Measurements from ENCODE around the gene AP3M1. TPM values are rescaled to one million over a fixed set of nuclear protein-coding genes. Genes with fewer than 3 reads are reported as not detected.

Gene AP3M1
- total RNA-seq, 1 experiment from 2014 or later = 59.4 TPM

DNA sequence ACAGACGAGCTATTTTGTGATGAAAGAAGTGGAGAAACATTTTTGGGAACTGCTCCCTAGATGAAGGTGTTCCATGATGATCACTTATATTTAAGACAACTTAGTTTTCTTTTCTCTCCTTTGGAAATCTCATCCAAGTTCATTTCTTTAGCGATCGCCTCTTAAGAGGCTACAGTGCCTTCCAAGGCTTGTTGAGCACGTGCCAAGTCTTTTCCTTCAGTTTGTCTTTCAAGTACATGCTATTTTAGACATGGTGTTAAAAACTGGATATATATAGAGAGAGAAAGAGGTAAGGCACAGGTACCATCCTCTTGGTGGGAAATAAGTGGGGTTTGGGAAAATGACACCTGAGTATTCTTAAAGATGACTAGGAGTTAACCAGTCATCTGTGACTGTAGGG is 3.0 kb upstream of the AP3M1 start:
- Histone ChIP-seq H3K4me3 (no peak overlapping the region), H3K9me2 (ENCODE audit: insufficient read depth) (no peaks in the 10 kb centered on the region)

DNA sequence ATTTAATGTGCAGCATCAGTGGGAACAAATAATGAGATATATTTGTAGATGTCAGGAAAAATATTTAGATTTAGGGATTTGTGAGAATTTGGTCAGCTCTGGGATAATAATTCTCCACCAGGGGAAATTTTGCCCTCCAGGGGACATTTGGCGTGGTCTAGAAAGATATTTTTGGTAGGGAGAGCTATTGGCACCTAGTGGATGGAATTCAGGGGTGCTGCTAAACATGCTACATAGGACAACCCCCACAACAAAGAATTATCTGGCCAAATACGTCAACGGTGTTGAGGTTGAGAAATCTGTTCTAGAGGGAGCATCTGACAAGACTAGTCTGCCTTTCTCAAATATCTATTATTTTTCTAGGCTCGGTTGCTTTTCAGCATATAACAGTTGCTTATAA is 2.5 kb upstream of the AP3M1 start:
- no peaks in the 10 kb centered on the region; the same call in 1 of the 2 replicates for H3K36me3 ChIP-seq (ENCODE audit: low read depth)
- CTCF ChIA-PET = no interaction called here
- intact Hi-C loops (cut with micrococcal nuclease; ENCODE audit: unreplicated experiment) = no loop called here
- DNase-seq = peak in 1 of 2 experiments; percentile 44
- H3K4me1 ChIP-seq (replicated peaks; ENCODE audit: insufficient read depth) = peaks cover 26% of the 10 kb centered on the region
- H3K4me2 ChIP-seq = peak overlapping the region; percentile 100
- no peaks in the 10 kb centered on the region for H3K27me3 ChIP-seq (ENCODE audit: insufficient read depth, low read depth)
- H4K20me1 ChIP-seq (ENCODE audit: insufficient read depth) = no peaks in the 10 kb centered on the region
- H3K27ac ChIP-seq = 0 out of 2 replicates have a peak overlapping the region, but pooled peaks have one; percentile 70
- peaks cover 92% of the 10 kb centered on the region for H3K79me2 ChIP-seq (ENCODE audit: low read depth)
- H3K9me3 ChIP-seq (ENCODE audit: insufficient read depth, low read depth) = no peaks in the 10 kb centered on the region
- BruUV-seq (replicated peaks) = no TSS peak
- no peak overlapping the region for H2AFZ ChIP-seq
- POLR2A ChIA-PET (ENCODE audit: unreplicated experiment) = interaction anchor here (0.9 kb wide), 1 partner anchor 22 kb away, joined by 3 read pairs; no protein-coding TSS in a partner anchor
- peak overlapping the region; percentile 93; the same call in 1 of the 2 replicates for H3K4me3 ChIP-seq
- no peaks in the 10 kb centered on the region for H3K9me2 ChIP-seq (ENCODE audit: insufficient read depth)
- 0 out of 2 replicates have a peak, but pooled peaks cover 4% of the 10 kb centered on the region for H3F3A ChIP-seq (ENCODE audit: insufficient read depth, low read depth)
- TF ChIP-seq EZH2 (IDR thresholded peaks at IDR 0.05; ENCODE audit: low read depth) = no peak
- TF ChIP-seq, protein P1, sequence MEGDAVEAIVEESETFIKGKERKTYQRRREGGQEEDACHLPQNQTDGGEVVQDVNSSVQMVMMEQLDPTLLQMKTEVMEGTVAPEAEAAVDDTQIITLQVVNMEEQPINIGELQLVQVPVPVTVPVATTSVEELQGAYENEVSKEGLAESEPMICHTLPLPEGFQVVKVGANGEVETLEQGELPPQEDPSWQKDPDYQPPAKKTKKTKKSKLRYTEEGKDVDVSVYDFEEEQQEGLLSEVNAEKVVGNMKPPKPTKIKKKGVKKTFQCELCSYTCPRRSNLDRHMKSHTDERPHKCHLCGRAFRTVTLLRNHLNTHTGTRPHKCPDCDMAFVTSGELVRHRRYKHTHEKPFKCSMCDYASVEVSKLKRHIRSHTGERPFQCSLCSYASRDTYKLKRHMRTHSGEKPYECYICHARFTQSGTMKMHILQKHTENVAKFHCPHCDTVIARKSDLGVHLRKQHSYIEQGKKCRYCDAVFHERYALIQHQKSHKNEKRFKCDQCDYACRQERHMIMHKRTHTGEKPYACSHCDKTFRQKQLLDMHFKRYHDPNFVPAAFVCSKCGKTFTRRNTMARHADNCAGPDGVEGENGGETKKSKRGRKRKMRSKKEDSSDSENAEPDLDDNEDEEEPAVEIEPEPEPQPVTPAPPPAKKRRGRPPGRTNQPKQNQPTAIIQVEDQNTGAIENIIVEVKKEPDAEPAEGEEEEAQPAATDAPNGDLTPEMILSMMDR (conservative IDR thresholded peaks at IDR 0.05) = peak; percentile 48; the same call in 1 of the 2 replicates

More for the DNA sequence above, 3.0 kb upstream of the AP3M1 start:
- Histone ChIP-seq H3K27ac (no peak overlapping the region), H3K4me2 (peak overlapping the region; percentile 100), H3F3A (ENCODE audit: insufficient read depth, low read depth) (0 out of 2 replicates have a peak, but pooled peaks cover 4% of the 10 kb centered on the region), H3K79me2 (ENCODE audit: low read depth) (peaks cover 92% of the 10 kb centered on the region), H2AFZ (no peak overlapping the region), H3K36me3 (ENCODE audit: low read depth) (no peaks in the 10 kb centered on the region; the same call in 1 of the 2 replicates), H3K9me3 (ENCODE audit: insufficient read depth, low read depth) (no peaks in the 10 kb centered on the region), H4K20me1 (ENCODE audit: insufficient read depth) (no peaks in the 10 kb centered on the region), H3K27me3 (ENCODE audit: insufficient read depth, low read depth) (no peaks in the 10 kb centered on the region), H3K4me1 (replicated peaks; ENCODE audit: insufficient read depth) (peaks cover 26% of the 10 kb centered on the region)
- ChIA-PET POLR2A (ENCODE audit: unreplicated experiment) (no interaction called here), CTCF (no interaction called here)
- intact Hi-C loops (cut with micrococcal nuclease; ENCODE audit: unreplicated experiment) = no loop called here
- no peak for DNase-seq
- TF ChIP-seq, protein P1 (conservative IDR thresholded peaks at IDR 0.05) = no peak
- no peak for TF ChIP-seq EZH2 (IDR thresholded peaks at IDR 0.05; ENCODE audit: low read depth)
- BruUV-seq (replicated peaks) = no TSS peak

DNA sequence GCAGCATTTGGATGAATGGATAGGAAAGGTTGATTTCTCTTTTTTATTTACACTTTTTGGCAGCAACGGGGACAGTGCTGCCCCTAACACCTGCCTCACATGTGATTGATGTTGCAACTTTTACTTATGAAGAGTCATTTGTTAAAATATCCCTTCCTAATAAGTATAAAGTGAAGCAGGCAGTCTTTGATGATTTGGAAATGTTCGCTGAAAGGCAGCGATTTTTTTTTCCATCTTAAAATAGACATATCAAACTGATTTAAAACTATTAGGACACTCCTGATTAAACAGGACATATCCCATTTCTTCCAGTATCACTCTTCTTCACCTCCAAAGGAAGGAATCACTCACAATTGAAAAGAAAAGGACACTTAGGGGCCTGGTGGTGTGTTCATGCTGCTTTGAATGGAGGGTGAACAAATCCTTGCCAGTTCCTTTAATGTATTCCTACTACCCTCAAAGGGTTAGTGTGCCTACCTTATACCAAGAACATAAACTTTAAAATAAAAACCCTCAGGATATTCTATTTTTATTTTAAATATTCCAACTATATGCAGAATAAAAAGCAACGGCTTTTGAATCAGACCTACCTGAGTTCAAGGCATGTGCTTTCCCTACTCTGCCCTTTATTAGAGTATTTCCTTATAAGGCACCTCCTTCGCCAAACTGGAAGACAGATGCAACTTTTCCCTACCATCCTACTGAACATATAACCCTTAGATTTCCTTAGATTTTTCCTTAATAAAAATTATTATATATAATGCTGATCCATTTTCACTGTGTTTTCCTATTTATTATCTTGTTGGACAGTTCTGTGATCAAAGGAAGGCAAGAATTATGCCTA is 1.5 kb upstream of the AP3M1 start:
- POLR2A ChIA-PET (ENCODE audit: unreplicated experiment) = interaction anchor here (0.7 to 0.9 kb wide), 2 partner anchors 23 to 82 kb away, joined by 3 read pairs; no protein-coding TSS in a partner anchor
- Histone ChIP-seq H3K9me2 (ENCODE audit: insufficient read depth) (no peaks in the 10 kb centered on the region), H3K27ac (peak overlapping the region; percentile 70), H3K27me3 (ENCODE audit: insufficient read depth, low read depth) (no peaks in the 10 kb centered on the region), H3K4me3 (peak overlapping the region; percentile 93), H3K4me2 (peak overlapping the region; percentile 100), H3K9me3 (ENCODE audit: insufficient read depth, low read depth) (no peaks in the 10 kb centered on the region), H3F3A (ENCODE audit: insufficient read depth, low read depth) (0 out of 2 replicates have a peak, but pooled peaks cover 4% of the 10 kb centered on the region), H3K4me1 (replicated peaks; ENCODE audit: insufficient read depth) (peaks cover 26% of the 10 kb centered on the region), H3K36me3 (ENCODE audit: low read depth) (no peaks in the 10 kb centered on the region; the same call in 1 of the 2 replicates), H3K79me2 (ENCODE audit: low read depth) (peaks cover 92% of the 10 kb centered on the region), H4K20me1 (ENCODE audit: insufficient read depth) (no peaks in the 10 kb centered on the region), H2AFZ (peak overlapping the region; percentile 90)
- TSS peak; percentile 62 for BruUV-seq (replicated peaks)
- TF ChIP-seq EZH2 (IDR thresholded peaks at IDR 0.05; ENCODE audit: low read depth) = no peak
- TF ChIP-seq, protein P1 (conservative IDR thresholded peaks at IDR 0.05) = no peak
- CTCF ChIA-PET = no interaction called here
- DNase-seq = no peak
- intact Hi-C loops (cut with micrococcal nuclease; ENCODE audit: unreplicated experiment) = loop anchor here (1.0 kb wide), 4 partner anchors 24 to 280 kb away; no protein-coding TSS in a partner anchor
